ENCODE results near the gene ANGPTL5.
A peak's percentile ranks its signal among the peaks of the same experiment; 100 is the strongest.
"Not testable (repeated sequence)": the region's sequence is repeated elsewhere in the genome, so short reads cannot be mapped to it uniquely, and the experiment has no call there.

Gene ANGPTL5

DNA sequence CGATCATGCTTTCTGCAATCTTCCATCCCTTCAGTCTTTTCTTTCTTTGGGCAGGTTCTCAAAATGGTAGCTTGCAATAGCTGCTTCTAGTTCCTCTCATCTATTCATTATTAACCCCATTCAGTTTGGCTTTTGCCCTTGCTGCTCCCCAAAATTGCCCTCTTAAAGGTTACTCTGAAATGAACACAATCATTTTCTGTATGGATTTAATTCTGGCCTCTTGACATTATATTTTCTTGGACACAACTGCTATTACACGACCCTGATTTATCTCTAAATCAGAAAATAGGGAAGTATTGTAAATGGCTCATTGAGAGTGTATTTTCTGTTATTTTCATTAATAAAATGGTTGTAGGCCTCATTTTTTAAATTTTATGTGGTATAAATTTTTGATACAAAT is at the start of gene ANGPTL5:
Gene ANGPTL5, minus strand, starts transcription at position 101 of the 400 bp plus-strand sequence. CDS start 8,613 bp downstream, outside the sequence.
- no peak for DNase-seq (ENCODE audit: low read depth)
- H3K4me3 ChIP-seq (ENCODE audit: low read length) = peak within 1 kb of the TSS; percentile 82
- TF ChIP-seq, protein P1, sequence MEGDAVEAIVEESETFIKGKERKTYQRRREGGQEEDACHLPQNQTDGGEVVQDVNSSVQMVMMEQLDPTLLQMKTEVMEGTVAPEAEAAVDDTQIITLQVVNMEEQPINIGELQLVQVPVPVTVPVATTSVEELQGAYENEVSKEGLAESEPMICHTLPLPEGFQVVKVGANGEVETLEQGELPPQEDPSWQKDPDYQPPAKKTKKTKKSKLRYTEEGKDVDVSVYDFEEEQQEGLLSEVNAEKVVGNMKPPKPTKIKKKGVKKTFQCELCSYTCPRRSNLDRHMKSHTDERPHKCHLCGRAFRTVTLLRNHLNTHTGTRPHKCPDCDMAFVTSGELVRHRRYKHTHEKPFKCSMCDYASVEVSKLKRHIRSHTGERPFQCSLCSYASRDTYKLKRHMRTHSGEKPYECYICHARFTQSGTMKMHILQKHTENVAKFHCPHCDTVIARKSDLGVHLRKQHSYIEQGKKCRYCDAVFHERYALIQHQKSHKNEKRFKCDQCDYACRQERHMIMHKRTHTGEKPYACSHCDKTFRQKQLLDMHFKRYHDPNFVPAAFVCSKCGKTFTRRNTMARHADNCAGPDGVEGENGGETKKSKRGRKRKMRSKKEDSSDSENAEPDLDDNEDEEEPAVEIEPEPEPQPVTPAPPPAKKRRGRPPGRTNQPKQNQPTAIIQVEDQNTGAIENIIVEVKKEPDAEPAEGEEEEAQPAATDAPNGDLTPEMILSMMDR (conservative IDR thresholded peaks at IDR 0.05; ENCODE audit: low read depth, low read length) = no peak

GRCh38 chr11:101964200-101964599 is 47.9 kb upstream of the ANGPTL5 start:
- DNase-seq (ENCODE audit: low read depth); H3K4me3 ChIP-seq (ENCODE audit: low read length): not testable (repeated sequence)

- no peak for DNase-seq (ENCODE audit: low read depth)
- no peak overlapping the region for H3K4me3 ChIP-seq (ENCODE audit: low read length)
- TF ChIP-seq, protein P1 (conservative IDR thresholded peaks at IDR 0.05; ENCODE audit: low read depth, low read length) = no peak
Observed at GRCh38 chr11:101960231-101960630, 43.9 kb upstream of the ANGPTL5 start.

DNA sequence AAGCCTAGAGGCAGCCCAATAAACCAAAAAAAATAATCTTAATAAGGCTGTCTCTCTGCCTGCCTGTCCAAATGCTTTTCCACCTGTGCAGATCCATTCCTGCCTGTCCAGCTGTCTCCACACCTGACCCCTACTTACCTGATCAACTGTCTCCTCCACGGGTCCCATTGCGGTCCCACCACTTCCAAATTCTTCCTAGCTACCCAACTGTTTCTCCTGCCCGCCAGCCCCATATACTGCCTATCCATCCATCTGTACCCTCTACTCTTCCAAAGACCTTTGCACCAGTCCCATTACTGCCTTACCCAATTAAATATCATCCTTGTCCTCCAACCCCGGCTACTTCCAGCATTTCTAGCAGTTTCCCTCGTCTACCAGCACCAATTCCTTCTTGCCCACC is 39.4 kb upstream of the ANGPTL5 start:
- H3K4me3 ChIP-seq (ENCODE audit: low read length) = no peak overlapping the region
- TF ChIP-seq, protein P1 (conservative IDR thresholded peaks at IDR 0.05; ENCODE audit: low read depth, low read length) = no peak
- no peak for DNase-seq (ENCODE audit: low read depth)

- TF ChIP-seq, protein P1 (conservative IDR thresholded peaks at IDR 0.05; ENCODE audit: low read depth, low read length) = no peak
- DNase-seq (ENCODE audit: low read depth) = no peak
Observed at GRCh38 chr11:101955278-101955677, 39.0 kb upstream of the ANGPTL5 start.

GRCh38 chr11:101949680-101950220 is 33.4 kb upstream of the ANGPTL5 start:
- TF ChIP-seq, protein P1 (conservative IDR thresholded peaks at IDR 0.05; ENCODE audit: low read depth, low read length) = no peak
- no peak for DNase-seq (ENCODE audit: low read depth)
- no peak overlapping the region for H3K4me3 ChIP-seq (ENCODE audit: low read length)

More at GRCh38 chr11:101955278-101955677, 39.0 kb upstream of the ANGPTL5 start:
- H3K4me3 ChIP-seq (ENCODE audit: low read length) = no peak overlapping the region

DNA sequence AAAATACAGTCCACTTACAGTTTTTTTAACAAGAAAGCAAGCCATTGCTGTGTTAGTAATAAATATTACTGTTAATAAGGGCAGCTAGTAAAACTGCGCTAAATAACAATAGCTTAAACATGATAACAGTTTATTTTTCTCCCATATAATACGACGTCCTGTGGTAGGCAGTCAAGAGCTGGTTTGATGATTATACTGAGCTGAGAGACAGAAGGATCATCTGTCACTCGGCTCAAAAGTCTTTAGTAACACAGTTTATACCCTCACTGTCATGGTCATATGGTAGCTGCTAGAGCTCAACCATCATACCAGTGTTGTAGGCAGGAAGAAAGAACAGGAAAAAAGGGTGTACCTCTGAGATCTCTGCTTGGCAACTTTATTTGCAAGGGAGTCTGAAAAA is 29.1 kb upstream of the ANGPTL5 start:
- H3K4me3 ChIP-seq (ENCODE audit: low read length) = no peak overlapping the region
- TF ChIP-seq, protein P1 (conservative IDR thresholded peaks at IDR 0.05; ENCODE audit: low read depth, low read length) = no peak
- no peak for DNase-seq (ENCODE audit: low read depth)
